Testis (tissue), 2 donors: Measurements from ENCODE around the gene LSM3.

ENCODE experiments used
- POLR2A ChIP-seq: fragments of 450-650 bp; IDR thresholded peaks from one replicate; pipeline ENCODE4 v1.6.1; 2017; ENCODE audit warnings: antibody characterized with exemption, mild to moderate bottlenecking, moderate library complexity
- TF ChIP-seq, protein P1 (sequence below), 3 experiments: fragments of 450-650 bp in 2 of 3; fragments of 200-600 bp in 1 of 3; sonication (generic) in 1 of 3; IDR thresholded peaks; one replicate each; pipeline ENCODE4 v1.5.1; 2016 to 2019; ENCODE audit warnings: antibody characterized with exemption in 3 of 3, mild to moderate bottlenecking in 2 of 3, moderate library complexity in 1 of 3

DNA sequence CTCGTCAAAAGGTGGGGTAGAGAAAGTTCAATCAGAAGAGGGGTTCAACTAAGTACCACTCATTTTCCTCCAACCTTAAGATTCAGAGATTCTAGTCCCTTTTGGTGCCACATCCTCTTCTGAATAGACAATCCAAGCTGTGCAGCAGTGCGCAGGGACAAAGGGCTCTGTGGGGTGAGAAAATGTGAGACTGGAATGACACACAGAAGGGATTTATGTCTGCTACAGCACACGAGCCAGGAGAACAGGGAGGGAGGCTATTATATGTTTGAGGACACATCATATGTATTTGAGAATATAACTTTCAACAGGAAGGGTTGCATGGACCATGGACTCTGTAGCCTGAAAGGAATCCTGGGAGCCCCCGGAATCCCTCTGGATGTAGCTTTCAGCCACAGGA is 33.0 kb downstream of the LSM3 start:
- TF ChIP-seq, protein P1, sequence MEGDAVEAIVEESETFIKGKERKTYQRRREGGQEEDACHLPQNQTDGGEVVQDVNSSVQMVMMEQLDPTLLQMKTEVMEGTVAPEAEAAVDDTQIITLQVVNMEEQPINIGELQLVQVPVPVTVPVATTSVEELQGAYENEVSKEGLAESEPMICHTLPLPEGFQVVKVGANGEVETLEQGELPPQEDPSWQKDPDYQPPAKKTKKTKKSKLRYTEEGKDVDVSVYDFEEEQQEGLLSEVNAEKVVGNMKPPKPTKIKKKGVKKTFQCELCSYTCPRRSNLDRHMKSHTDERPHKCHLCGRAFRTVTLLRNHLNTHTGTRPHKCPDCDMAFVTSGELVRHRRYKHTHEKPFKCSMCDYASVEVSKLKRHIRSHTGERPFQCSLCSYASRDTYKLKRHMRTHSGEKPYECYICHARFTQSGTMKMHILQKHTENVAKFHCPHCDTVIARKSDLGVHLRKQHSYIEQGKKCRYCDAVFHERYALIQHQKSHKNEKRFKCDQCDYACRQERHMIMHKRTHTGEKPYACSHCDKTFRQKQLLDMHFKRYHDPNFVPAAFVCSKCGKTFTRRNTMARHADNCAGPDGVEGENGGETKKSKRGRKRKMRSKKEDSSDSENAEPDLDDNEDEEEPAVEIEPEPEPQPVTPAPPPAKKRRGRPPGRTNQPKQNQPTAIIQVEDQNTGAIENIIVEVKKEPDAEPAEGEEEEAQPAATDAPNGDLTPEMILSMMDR (IDR thresholded peaks at IDR 0.05) = no peak
- no peak for TF ChIP-seq POLR2A
